ENCODE results near the gene ARAP2. TPM values are rescaled to one million over a fixed set of nuclear protein-coding genes. Genes with fewer than 3 reads are reported as not detected.
A peak's percentile ranks its signal among the peaks of the same experiment; 100 is the strongest.

The ARAP2 gene
- total RNA-seq, 6 experiments from 2014 or later, result 6.4 to 15.4 (median 10.2) TPM

DNA sequence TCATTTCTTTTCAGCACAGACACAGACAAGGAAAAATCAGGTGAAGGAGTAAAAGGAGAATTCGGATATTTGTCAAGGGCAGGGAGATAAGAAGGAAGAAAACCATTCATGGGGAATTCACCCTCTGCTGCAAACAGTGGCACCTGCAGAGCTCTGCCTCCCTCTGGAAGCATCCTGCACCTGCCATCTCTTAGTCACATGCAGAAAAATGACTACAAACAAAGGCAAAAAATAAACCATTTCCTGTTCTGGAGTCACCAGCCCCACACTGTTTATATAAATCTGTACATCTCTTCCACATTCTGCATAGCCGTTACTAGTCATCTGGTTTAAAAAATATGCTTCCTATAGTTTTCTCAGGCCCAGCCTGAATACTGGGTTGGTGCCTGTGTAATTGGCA, 205.3 kb downstream of the ARAP2 start:
- Histone ChIP-seq H3K36me3 (no peaks in the 10 kb centered on the region), H3K27me3 (no peaks in the 10 kb centered on the region), H3K9me3 (no peaks in the 10 kb centered on the region), H3K4me1 (peaks cover 0 to 16% (median 0%) of the 10 kb centered on the region in 4 donors), H3K27ac (no peak overlapping the region), H3K4me3 (no peak overlapping the region)
- ATAC-seq (no peak), DNase-seq (no peak)
- intact Hi-C loops (cut with DNase I), result no loop called here
- TF ChIP-seq, protein P1, sequence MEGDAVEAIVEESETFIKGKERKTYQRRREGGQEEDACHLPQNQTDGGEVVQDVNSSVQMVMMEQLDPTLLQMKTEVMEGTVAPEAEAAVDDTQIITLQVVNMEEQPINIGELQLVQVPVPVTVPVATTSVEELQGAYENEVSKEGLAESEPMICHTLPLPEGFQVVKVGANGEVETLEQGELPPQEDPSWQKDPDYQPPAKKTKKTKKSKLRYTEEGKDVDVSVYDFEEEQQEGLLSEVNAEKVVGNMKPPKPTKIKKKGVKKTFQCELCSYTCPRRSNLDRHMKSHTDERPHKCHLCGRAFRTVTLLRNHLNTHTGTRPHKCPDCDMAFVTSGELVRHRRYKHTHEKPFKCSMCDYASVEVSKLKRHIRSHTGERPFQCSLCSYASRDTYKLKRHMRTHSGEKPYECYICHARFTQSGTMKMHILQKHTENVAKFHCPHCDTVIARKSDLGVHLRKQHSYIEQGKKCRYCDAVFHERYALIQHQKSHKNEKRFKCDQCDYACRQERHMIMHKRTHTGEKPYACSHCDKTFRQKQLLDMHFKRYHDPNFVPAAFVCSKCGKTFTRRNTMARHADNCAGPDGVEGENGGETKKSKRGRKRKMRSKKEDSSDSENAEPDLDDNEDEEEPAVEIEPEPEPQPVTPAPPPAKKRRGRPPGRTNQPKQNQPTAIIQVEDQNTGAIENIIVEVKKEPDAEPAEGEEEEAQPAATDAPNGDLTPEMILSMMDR (IDR thresholded peaks at IDR 0.05), result no peak
- no peak for TF ChIP-seq POLR2A (IDR thresholded peaks at IDR 0.05)
- WGBS (ENCODE audit: insufficient coverage, low coverage, low lambda C conversion rate, missing lambda C conversion rate), result 62% methylated on average over 2 of the region's 2 CpGs

DNA sequence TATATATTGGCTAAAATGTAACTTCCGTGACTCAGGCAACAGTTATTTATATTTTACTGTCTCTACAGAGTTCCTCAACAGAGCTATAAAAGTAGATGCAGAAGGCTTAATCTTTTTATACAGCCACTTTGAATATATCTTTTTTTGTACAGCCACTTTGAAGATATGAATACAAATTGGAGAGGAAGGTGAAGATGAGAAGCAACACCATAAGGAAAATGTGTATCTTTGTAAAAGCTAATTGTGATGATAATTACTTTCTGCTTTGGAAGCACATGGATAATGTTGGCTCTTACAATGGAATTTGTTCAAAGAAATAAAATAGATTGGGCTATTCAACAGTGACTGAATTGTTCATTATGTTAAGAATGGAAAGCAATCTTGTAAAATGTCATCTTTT, 205.8 kb downstream of the ARAP2 start:
- H3K36me3 ChIP-seq, result no peaks in the 10 kb centered on the region
- H3K27ac ChIP-seq, result no peak overlapping the region
- no peak overlapping the region for H3K4me3 ChIP-seq
- DNase-seq (no peak), ATAC-seq (no peak)
- TF ChIP-seq, protein P1 (IDR thresholded peaks at IDR 0.05), result no peak
- TF ChIP-seq POLR2A (IDR thresholded peaks at IDR 0.05), result no peak
- H3K9me3 ChIP-seq, result no peaks in the 10 kb centered on the region
- intact Hi-C loops (cut with DNase I), result no loop called here
- H3K27me3 ChIP-seq, result no peaks in the 10 kb centered on the region
- H3K4me1 ChIP-seq, result peaks cover 0 to 16% (median 0%) of the 10 kb centered on the region in 4 donors
- WGBS (ENCODE audit: insufficient coverage, low coverage, low lambda C conversion rate, missing lambda C conversion rate), result 100% methylated on average over 1 of the region's 1 CpG

DNA sequence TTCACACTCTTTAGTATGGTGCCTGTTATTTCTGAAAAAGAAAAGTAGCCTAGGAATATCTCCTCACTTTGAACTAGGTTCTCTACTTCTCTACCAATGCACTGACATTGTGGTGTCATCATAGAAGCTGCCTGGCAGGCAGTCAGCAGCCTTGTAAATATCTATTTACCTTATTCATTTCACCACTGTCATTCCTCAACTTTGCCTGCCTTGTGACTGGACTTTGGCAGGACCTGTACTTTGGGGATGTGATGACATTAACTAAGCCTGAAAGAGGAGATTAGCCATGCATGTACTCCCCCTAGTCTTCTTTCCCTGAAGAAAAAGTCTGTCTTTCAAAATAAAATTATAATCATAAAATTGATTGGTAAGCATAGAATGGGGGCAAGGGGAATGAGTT, 207.2 kb downstream of the ARAP2 start:
- peak overlapping the region in 1 of 3 donors; percentile 56 for H3K27ac ChIP-seq
- intact Hi-C loops (cut with DNase I), result no loop called here

DNA sequence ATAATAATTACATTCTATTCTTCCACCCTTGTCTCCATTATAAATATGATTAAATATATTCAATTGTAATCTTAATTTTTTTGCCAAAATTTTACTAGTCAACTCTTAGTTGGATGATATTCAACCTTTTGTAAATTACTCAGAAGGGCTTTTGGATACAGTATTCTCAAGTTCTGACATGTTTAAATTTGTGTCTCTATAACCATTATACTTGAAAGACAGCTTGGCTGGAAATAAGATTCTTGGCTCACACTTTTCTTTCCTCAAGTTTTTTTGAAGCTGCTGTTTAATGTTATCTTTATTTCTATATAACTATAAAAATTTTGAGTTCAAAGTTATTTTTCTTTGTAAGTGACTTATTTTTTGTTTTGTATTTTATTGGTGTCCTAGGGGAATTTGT, 214.4 kb downstream of the ARAP2 start:
- no peaks in the 10 kb centered on the region for H3K9me3 ChIP-seq
- no peaks in the 10 kb centered on the region for H3K4me1 ChIP-seq
- ATAC-seq (no peak), DNase-seq (no peak)
- no peak overlapping the region for H3K4me3 ChIP-seq
- H3K36me3 ChIP-seq, result no peaks in the 10 kb centered on the region
- H3K27me3 ChIP-seq, result no peaks in the 10 kb centered on the region
- TF ChIP-seq, protein P1 (IDR thresholded peaks at IDR 0.05), result no peak
- TF ChIP-seq POLR2A (IDR thresholded peaks at IDR 0.05), result no peak
- intact Hi-C loops (cut with DNase I), result no loop called here
- H3K27ac ChIP-seq, result no peak overlapping the region

More for the DNA sequence above, 207.2 kb downstream of the ARAP2 start:
- Histone ChIP-seq H3K9me3 (no peaks in the 10 kb centered on the region), H3K36me3 (no peaks in the 10 kb centered on the region), H3K4me3 (no peak overlapping the region), H3K27me3 (no peaks in the 10 kb centered on the region), H3K4me1 (peaks cover 0 to 8% (median 0%) of the 10 kb centered on the region in 4 donors)
- TF ChIP-seq, protein P1 (IDR thresholded peaks at IDR 0.05), result peak in 1 of 4 donors; percentile 8
- TF ChIP-seq POLR2A (IDR thresholded peaks at IDR 0.05), result no peak
- ATAC-seq (peak; percentile 90 to 100 (median 96)), DNase-seq (peak; percentile 71 to 85 (median 80))

DNA sequence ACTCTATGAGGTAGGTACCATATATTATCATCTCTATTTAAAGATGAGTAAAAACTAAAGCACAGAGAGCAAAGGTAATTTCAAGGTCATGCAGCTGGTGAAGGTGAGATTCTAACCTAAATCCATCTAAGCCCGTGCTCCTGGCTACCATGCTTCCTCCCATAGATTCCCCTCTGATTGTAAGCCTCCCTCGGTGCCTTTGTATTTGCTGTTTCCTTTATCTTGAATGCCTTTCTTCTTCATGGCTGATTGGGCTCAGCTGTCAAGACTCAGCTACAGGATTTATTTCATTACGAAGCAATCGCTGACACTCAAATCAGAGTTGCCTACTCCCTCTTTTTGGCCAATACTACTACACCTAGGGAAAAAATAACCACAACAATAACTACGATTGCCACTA, 217.1 kb downstream of the ARAP2 start:
- ATAC-seq (no peak), DNase-seq (no peak)
- TF ChIP-seq POLR2A (IDR thresholded peaks at IDR 0.05), result no peak
- TF ChIP-seq, protein P1 (IDR thresholded peaks at IDR 0.05), result no peak
- Histone ChIP-seq H3K36me3 (no peaks in the 10 kb centered on the region), H3K4me3 (no peak overlapping the region), H3K9me3 (no peaks in the 10 kb centered on the region), H3K27ac (no peak overlapping the region), H3K27me3 (no peaks in the 10 kb centered on the region), H3K4me1 (no peaks in the 10 kb centered on the region)
- WGBS (ENCODE audit: insufficient coverage, low coverage, low lambda C conversion rate, missing lambda C conversion rate), result 36% methylated on average over 5 of the region's 5 CpGs
- intact Hi-C loops (cut with DNase I), result no loop called here
